Activated CD8-positive, alpha-beta memory T cell treated with anti-CD3 and anti-CD28 coated beads for 1 hour (primary cell): ENCODE results near the gene CPD.
A peak's percentile ranks its signal among the peaks of the same experiment; 100 is the strongest.
"Not testable (repeated sequence)": the region's sequence is repeated elsewhere in the genome, so short reads cannot be mapped to it uniquely, and the experiment has no call there.

Experiments
- DNase-seq, 2 donors: peaks; one replicate each; pipeline ENCODE4 v3.0.0-alpha.2; 2020; ENCODE audit warnings: low read depth in 1 of 2; ENCODE audit errors: extremely low read depth in 1 of 2

Gene CPD

GRCh38 chr17:30378825-30379302 is at the start of gene CPD:
Gene CPD (plus strand): TSS chr17:30378927. CDS start chr17:30378981, 54 bp downstream.
- DNase-seq = peak; percentile 90 to 97

- peak in 1 of 2 donors; percentile 20 for DNase-seq
Measured at GRCh38 chr17:30332057-30332542, 46.6 kb upstream of the CPD start.

DNA sequence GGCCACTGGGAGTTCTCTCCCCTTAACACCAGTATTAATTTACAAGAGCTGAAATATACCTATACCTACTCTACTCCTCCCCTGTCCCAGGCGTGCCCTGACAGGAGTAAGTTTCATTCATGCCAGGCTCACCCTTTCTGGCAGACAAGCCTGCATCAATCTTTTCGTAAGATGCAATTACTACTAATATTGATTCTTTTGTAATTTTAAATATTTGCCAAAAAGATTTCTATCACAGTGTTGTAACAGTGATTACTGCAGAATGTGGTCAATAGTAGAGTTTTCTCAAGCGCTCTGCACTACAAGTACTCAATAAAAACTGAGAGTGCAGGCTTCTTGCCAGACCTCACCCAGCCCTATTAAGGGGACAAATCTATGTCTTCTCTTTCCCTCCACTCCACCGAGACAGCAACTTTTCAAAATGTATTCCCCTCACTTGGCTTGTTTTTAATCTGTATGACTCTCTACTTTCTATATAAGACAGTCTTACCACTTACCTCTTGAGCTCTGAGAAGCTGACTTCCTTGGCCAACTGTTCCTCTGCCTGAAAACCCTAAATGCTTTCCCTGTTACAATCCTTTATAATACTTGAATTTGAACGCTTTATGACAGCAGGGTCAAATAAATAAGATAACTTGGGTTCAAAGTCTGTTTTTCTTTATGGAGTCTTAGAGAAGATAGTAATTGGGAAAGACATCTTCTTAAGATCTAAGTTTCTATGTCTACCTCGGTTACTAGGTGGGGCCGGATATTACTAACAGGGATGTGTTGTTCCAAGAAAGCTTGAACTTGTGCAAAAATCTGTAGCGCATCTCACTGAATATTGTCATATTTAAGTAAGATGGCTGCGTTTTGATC is 45.0 kb upstream of the CPD start, which contains the start of gene TMIGD1:
TMIGD1 (minus strand) TSS at position 555 of the 858 bp plus-strand sequence. CDS start 1,924 bp downstream, outside the sequence.
- no peak for DNase-seq

- no peak for DNase-seq
Measured at GRCh38 chr17:30334421-30334820, 44.3 kb upstream of the CPD start.

DNA sequence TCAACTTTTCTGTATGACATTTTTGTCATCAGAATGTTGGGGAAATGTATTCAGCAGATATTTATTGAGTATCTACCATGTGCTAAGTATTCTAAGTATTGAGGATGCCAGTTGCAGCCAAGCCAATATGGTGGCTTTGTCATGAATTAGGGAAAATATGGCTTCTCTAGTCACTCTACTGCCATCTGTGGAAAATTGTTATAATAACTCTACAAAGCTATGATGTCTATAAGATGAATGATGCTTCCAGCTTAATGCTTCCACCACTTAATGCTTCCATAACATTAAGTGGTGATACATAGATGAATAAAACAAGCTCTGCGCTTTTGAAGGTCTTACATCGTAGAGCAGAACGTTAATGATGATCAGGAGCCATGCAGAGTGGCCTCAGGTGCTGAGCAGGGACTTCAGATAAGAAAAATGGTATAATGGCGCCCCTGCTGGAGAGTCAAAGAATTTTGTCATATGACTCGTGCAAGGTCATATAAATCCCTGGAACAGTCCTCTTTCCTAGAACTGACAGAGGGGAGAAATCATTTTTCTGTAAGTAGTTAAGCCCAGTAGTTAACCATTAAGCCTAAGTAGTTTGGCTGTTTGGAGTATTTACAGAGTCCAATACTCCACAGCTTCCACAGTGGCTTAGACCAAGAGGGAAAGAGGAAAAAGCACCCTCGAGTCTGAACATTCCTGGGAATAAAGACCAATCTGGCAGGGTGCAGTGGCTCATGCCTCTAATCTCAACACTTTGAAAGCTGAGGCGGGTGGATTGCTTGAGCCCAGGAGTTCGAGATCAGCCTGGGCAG is 42.2 kb upstream of the CPD start:
- DNase-seq = peak; percentile 33

- no peak for DNase-seq
Measured at GRCh38 chr17:30337393-30337999, 41.2 kb upstream of the CPD start.

DNA sequence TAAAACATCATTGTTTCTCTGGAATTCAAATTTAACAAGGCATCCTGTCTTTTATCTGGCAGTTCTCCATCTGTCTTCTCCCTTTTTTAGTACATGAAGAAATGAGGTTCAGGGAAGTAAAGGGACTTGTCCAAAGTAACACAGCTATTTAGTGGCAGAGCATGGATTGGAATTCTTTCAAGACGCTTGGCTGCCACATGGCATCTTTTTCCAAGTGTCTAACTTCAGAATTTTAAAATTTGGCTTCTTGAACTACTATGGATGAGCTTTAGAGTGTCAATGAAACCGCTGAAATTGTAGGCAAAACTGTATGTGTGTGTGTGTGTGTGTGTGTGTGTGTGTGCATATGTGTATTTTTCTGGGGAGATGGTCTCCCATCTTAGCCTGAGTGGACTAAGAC is 39.6 kb upstream of the CPD start:
- DNase-seq = no peak

- DNase-seq = no peak
Measured at GRCh38 chr17:30340801-30341356, 37.8 kb upstream of the CPD start.

DNA sequence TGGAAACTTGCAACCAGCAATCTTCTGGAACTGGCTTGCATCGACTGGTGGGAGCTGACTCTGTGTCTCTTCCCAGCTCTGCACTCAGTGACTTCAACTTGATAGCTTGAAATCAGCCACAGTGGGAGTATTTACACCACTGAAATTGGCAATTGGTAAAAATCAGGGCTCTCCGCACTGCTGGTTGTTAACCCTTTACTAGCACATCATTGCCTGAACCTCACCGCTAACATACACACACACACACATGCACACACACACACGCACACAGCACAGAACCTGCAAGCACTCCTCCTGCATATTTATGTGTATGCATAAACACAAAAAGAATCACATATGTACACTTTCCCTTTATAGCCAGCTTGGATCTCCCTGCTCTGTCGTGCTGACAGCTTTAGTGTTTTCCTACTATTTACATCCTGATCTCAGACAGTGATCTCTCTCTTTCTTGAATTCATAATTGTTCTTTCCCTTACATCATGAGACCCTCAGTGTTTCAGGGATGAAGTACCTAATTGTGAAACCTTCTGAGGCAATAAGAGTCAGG is 37.0 kb upstream of the CPD start:
- DNase-seq = no peak

- DNase-seq = not testable (repeated sequence)
Measured at GRCh38 chr17:30343244-30343643, 35.5 kb upstream of the CPD start.

DNA sequence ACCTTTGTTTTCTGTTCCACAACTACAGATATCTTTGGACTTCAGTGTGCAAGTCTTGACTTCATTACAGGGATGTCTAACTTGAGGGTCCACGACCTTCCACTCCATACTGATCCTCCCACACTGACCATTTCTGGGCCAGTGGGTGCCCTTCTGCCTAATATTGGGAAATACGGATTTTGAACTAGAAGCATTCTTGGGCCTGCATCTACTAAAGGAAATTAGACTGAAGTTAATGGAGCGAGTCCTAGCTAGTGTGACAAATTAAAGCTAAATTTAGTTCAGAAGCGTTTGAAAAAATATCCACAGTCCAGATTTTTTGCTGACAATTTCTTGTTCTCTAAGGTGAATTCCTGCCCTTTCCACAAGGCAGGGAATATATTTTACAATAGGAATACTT is 34.9 kb upstream of the CPD start:
- no peak for DNase-seq

DNA sequence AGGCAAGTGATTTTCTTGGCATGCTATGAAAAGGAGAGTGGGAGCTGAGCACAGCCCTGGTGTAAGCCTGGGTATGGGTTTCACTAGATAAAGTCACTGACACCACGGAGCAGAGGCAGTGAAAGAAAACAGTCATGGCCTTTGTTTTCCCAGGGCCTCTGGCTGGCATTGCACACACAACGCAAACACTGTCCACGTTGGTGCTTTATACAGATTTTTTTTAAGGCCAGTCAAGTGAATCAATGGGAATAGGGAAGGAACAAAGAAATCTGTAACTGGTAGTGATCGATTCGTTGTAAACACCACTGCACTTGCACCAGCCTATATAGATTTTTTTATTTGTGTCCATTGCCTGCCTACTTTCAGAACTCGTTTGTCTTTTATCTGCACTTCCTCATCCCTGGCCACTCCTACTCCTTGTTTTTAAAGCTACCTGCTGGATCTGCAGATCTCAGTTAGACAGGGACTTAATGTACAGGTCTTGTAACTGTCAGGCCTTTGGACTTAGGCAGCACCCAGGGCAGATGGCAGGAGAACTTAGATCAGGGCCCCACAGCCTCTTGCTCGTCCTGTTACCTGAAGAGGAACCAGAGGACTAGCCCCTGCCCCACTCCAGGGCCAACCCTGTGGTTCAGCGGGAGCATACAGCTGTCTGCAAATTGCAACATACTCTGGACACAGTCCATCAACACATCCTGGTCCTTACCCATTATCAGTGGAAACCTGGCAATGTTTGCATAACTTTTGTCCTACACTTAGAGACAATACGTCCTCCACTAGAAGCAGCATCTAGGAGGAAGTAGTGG is 34.2 kb upstream of the CPD start:
- DNase-seq = no peak

- no peak for DNase-seq
Measured at GRCh38 chr17:30345089-30345433, 33.7 kb upstream of the CPD start.

DNA sequence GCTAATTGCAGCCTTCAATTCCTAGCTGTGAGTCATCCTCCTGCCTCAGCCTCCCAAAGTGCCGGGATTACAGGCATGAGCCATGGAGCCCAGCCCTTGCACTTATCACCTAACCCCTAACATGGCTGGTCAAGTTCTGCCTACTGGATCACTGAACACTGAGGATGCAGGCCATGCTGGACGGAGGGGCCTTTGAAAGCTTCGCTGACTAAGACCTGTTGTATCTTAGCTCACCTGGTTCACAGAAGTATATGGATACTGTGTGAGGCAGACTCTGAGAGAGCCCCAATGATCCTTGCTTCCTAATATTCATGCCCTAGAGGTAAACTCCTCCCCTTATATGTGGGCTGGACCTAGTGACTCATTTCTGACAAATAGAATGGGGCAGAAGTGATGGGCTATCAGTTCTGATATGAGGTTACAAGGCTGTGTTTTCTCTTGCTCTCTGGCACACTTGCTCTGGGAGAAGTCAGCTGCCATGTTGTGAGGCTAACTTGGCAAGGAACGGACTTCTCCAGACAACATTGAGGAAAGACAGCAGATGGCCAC is 33.1 kb upstream of the CPD start:
- DNase-seq = no peak

GRCh38 chr17:30346221-30346795 is 32.4 kb upstream of the CPD start:
- DNase-seq = no peak

DNA sequence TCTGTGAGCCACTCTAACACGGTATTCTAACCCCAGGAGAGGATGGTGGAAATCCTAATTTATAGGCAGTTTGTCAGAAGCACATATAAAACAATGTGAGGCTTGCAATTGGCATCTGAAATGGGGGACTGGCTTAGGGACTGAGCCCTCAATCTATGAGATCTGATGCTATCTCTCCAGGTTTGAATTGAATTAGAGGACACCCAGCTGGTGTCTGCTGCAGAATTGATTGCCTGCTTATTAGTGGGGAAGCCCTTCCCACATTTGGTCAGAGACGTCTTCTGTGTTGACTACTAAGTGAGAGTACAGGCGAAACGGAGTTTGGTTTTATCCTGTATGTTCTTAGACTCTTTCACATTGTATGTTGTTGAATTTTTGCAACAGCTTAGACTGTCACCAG is 31.2 kb upstream of the CPD start:
- no peak for DNase-seq

GRCh38 chr17:30349252-30349651 is 29.5 kb upstream of the CPD start:
- DNase-seq = no peak

- DNase-seq = not testable (repeated sequence)
Measured at GRCh38 chr17:30351263-30351662, 27.5 kb upstream of the CPD start.

DNA sequence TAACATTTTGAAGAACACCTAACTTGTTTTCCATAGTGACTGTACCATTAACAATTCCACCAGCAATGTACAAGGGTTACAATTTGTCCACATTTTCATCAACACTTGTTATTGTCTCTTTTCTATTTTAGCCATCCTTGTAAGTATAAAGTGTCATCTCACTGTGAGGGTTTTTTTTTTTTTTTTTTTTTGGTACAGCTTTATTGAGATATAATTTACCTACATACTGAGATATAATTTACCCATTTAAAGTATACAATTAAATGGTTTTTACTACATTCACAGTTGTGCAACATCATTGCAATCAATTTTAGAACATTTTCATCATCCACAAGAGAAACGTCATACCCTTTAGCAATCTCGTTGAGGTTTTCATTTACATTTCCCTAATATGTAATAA is 27.0 kb upstream of the CPD start:
- DNase-seq = no peak
